Liver (tissue), 9 donors: Measurements from ENCODE around the gene KRT75. TPM values are rescaled to one million over a fixed set of nuclear protein-coding genes. Genes with fewer than 3 reads are reported as not detected.

Experiments
- DNase-seq: peaks from one replicate; pipeline ENCODE4 v3.0.0-alpha.2; 2017; ENCODE audit warnings: low spot score
- H3K27ac ChIP-seq, 2 donors: one replicate each; pipeline ENCODE4 v1.7.0; 2013; ENCODE audit warnings: inconsistent platforms in 2 of 2, low read length in 2 of 2, control low read depth in 1 of 2, low read depth in 1 of 2, mild to moderate bottlenecking in 1 of 2
- H3K27me3 ChIP-seq, 4 donors: one replicate each; pipeline versions ENCODE4 v1.6.1 to v1.7.0; 2013; ENCODE audit warnings: low read length in 3 of 4, inconsistent platforms in 1 of 4, mild to moderate bottlenecking in 1 of 4, moderate library complexity in 1 of 4; ENCODE audit not compliant: control insufficient read depth in 4 of 4, insufficient read depth in 4 of 4
- H3K36me3 ChIP-seq, 4 donors: one replicate each; pipeline versions ENCODE4 v1.6.1 to v1.7.0; 2013; ENCODE audit warnings: low read length in 3 of 4, mild to moderate bottlenecking in 3 of 4, low read depth in 1 of 4, moderate library complexity in 1 of 4; ENCODE audit not compliant: control insufficient read depth in 4 of 4, insufficient read depth in 3 of 4
- H3K4me1 ChIP-seq, 4 donors: one replicate each; pipeline versions ENCODE4 v1.6.1 to v1.7.0; 2013; ENCODE audit warnings: low read length in 3 of 4, mild to moderate bottlenecking in 3 of 4, moderate library complexity in 1 of 4; ENCODE audit not compliant: control insufficient read depth in 4 of 4, insufficient read depth in 4 of 4
- H3K4me3 ChIP-seq, 3 donors: one replicate each; pipeline versions ENCODE4 v1.6.1 to v1.7.0; 2013; ENCODE audit warnings: low read length in 3 of 3, control low read depth in 1 of 3, low read depth in 1 of 3, mild to moderate bottlenecking in 1 of 3
- H3K9ac ChIP-seq, 2 donors: one replicate each; pipeline ENCODE4 v1.7.0; 2013; ENCODE audit warnings: low read length in 2 of 2, mild to moderate bottlenecking in 2 of 2, moderate library complexity in 2 of 2, control low read depth in 1 of 2, low read depth in 1 of 2
- H3K9me3 ChIP-seq, 4 donors: one replicate each; pipeline versions ENCODE4 v1.6.1 to v1.7.0; 2013; ENCODE audit warnings: low read length in 3 of 4; ENCODE audit not compliant: control insufficient read depth in 4 of 4
- EGR1 ChIP-seq, 2 donors: IDR thresholded peaks; 2 replicates each; pipeline ENCODE4 v1.6.1; 2016 to 2018; ENCODE audit warnings: antibody characterized with exemption in 2 of 2, low read depth in 2 of 2
- FOXA1 ChIP-seq: IDR thresholded peaks from 2 replicates; pipeline ENCODE4 v1.6.1; 2016; ENCODE audit warnings: antibody characterized with exemption
- FOXA2 ChIP-seq: IDR thresholded peaks from 2 replicates; pipeline ENCODE4 v1.6.1; 2016; ENCODE audit warnings: antibody characterized with exemption
- GABPA ChIP-seq, 2 donors: IDR thresholded peaks in 1 of 2; conservative IDR thresholded peaks in 1 of 2; 2 replicates each; pipeline ENCODE4 v1.6.1; 2016; ENCODE audit warnings: antibody characterized with exemption in 2 of 2, mild to moderate bottlenecking in 1 of 2, moderate library complexity in 1 of 2
- HNF4A ChIP-seq, 2 donors: conservative IDR thresholded peaks; 2 replicates each; pipeline ENCODE4 v1.6.1; 2016; ENCODE audit warnings: antibody characterized with exemption in 2 of 2, mild to moderate bottlenecking in 2 of 2
- HNF4G ChIP-seq: IDR thresholded peaks from 2 replicates; pipeline ENCODE4 v1.6.1; 2016; ENCODE audit warnings: antibody characterized with exemption
- JUND ChIP-seq, 2 donors: IDR thresholded peaks; 2 replicates each; pipeline ENCODE4 v1.6.1; 2016; ENCODE audit warnings: antibody characterized with exemption in 2 of 2
- NR2F2 ChIP-seq: IDR thresholded peaks from 2 replicates; pipeline ENCODE4 v1.6.1; 2016; ENCODE audit warnings: antibody characterized with exemption
- RAD21 ChIP-seq, 2 donors: IDR thresholded peaks; 2 replicates each; pipeline ENCODE4 v1.6.1; 2016; ENCODE audit warnings: antibody characterized with exemption in 2 of 2, mild to moderate bottlenecking in 2 of 2
- REST ChIP-seq: IDR thresholded peaks from 2 replicates; pipeline ENCODE4 v1.6.1; 2016; ENCODE audit warnings: antibody characterized with exemption, mild to moderate bottlenecking
- RXRA ChIP-seq, 2 donors: IDR thresholded peaks; 2 replicates each; pipeline ENCODE4 v1.6.1; 2017 to 2018; ENCODE audit warnings: antibody characterized with exemption in 2 of 2, mild to moderate bottlenecking in 1 of 2
- SP1 ChIP-seq: IDR thresholded peaks from 2 replicates; pipeline ENCODE4 v1.6.1; 2018; ENCODE audit warnings: antibody characterized with exemption, mild to moderate bottlenecking
- TAF1 ChIP-seq: conservative IDR thresholded peaks from 2 replicates; pipeline ENCODE4 v1.6.1; 2016; ENCODE audit warnings: antibody characterized with exemption, mild to moderate bottlenecking
- YY1 ChIP-seq: IDR thresholded peaks from 2 replicates; pipeline ENCODE4 v1.6.1; 2016; ENCODE audit warnings: antibody characterized with exemption, mild to moderate bottlenecking
- WGBS: extraction: QIAGEN DNeasy Blood & Tissue Kit; methylation state at CpG from one replicate; pipeline ENCODE4 v1.1.7; 2013; 5-methylcytosine and 5-hydroxymethylcytosine counted together
- polyA plus RNA-seq, 2 donors: library from polyadenylated mRNA; stranded (reverse) in 1 of 2; unstranded in 1 of 2; fragments of 200-250 nt in 1 of 2; fragments of >200 nt in 1 of 2; fragmentation: Nextera tagmentation in 1 of 2; extraction: Ambion mirVana in 1 of 2; gene quantifications; one replicate each; pipeline versions ENCODE4 v1.2.1 to v1.2.3, GENCODE V29; 2013 to 2015
- total RNA-seq, 2 donors: library from RNA; depleted of rRNA; stranded (reverse); fragments of >200 nt; gene quantifications; one replicate each; pipeline ENCODE4 v1.2.3, GENCODE V29; 2014
- TF ChIP-seq, protein P1 (sequence below): IDR thresholded peaks from 2 replicates; pipeline ENCODE4 v1.6.1; 2016; ENCODE audit warnings: antibody characterized with exemption
- TF ChIP-seq, protein P2 (sequence below): IDR thresholded peaks from 2 replicates; pipeline ENCODE4 v1.6.1; 2016; ENCODE audit warnings: antibody characterized with exemption
- TF ChIP-seq, protein P3 (sequence below): IDR thresholded peaks from 2 replicates; pipeline ENCODE4 v1.6.1; 2016; ENCODE audit warnings: antibody characterized with exemption
- TF ChIP-seq, protein P4 (sequence below): fragments of 150-350 bp; IDR thresholded peaks from 2 replicates; pipeline ENCODE4 v1.5.1; 2017; ENCODE audit warnings: improper control_type of control experiment, low read depth, low read length; ENCODE audit not compliant: missing input control
- donor health status: healthy.
- donor health status: healthy.
- donor health status: healthy.
- donor health status: healthy.
- donor health status: healthy.

The KRT75 gene
- total and polyA plus RNA-seq, 4 donors, result not detected

- no peak overlapping the region for H3K9ac ChIP-seq
- DNase-seq, result no peak
- H3K9me3 ChIP-seq, result no peaks in the 10 kb centered on the region
- no peak overlapping the region for H3K27ac ChIP-seq
- 80% methylated on average over 5 of the region's 5 CpGs for WGBS
- no peak for TF ChIP-seq HNF4A (conservative IDR thresholded peaks at IDR 0.05)
- TF ChIP-seq HNF4G, result no peak
- TF ChIP-seq, protein P1, sequence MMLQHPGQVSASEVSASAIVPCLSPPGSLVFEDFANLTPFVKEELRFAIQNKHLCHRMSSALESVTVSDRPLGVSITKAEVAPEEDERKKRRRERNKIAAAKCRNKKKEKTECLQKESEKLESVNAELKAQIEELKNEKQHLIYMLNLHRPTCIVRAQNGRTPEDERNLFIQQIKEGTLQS, result no peak
- TF ChIP-seq, protein P2, sequence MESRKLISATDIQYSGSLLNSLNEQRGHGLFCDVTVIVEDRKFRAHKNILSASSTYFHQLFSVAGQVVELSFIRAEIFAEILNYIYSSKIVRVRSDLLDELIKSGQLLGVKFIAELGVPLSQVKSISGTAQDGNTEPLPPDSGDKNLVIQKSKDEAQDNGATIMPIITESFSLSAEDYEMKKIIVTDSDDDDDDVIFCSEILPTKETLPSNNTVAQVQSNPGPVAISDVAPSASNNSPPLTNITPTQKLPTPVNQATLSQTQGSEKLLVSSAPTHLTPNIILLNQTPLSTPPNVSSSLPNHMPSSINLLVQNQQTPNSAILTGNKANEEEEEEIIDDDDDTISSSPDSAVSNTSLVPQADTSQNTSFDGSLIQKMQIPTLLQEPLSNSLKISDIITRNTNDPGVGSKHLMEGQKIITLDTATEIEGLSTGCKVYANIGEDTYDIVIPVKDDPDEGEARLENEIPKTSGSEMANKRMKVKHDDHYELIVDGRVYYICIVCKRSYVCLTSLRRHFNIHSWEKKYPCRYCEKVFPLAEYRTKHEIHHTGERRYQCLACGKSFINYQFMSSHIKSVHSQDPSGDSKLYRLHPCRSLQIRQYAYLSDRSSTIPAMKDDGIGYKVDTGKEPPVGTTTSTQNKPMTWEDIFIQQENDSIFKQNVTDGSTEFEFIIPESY, result no peak
- TF ChIP-seq JUND (IDR thresholded peaks at IDR 0.05), result no peak
- no peak for TF ChIP-seq FOXA1
- no peak for TF ChIP-seq TAF1
- H3K4me1 ChIP-seq, result no peaks in the 10 kb centered on the region
- no peaks in the 10 kb centered on the region for H3K36me3 ChIP-seq
- no peaks in the 10 kb centered on the region for H3K27me3 ChIP-seq
- no peak overlapping the region for H3K4me3 ChIP-seq
Measured at GRCh38 chr12:52414936-52415335, 19.2 kb downstream of the KRT75 start.

DNA sequence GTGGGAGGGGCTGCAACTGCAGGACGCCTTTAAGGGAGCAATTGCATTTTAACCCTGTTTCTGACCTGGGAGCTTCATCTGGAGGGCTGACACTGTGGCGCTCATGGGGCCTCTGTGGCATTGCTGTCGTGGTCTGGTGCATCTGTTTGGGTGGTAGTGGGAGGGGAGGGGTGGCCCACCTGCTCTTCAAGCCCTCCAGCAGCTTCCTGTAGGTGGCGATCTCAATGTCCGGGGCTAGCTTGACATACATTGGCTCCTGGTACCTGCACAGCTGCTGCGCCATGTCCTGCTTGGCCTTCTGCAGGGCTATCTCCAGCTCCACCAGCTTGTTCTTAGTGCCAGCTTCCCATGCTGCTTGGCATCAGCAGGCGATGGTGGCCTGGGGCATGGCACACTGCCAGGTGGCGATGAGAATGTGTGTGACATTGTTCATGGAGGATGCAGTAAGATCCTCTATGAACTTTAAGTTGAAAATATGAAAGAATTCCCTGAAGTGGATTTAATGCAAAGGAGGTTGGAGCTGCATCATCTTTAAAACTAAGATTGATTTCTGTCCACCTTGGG is 20.3 kb downstream of the KRT75 start:
- TF ChIP-seq RXRA (IDR thresholded peaks at IDR 0.05), result no peak
- no peak for TF ChIP-seq HNF4G
- no peak for TF ChIP-seq REST
- TF ChIP-seq, protein P3, sequence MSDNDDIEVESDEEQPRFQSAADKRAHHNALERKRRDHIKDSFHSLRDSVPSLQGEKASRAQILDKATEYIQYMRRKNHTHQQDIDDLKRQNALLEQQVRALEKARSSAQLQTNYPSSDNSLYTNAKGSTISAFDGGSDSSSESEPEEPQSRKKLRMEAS, result no peak
- TF ChIP-seq EGR1 (IDR thresholded peaks at IDR 0.05; ENCODE audit: low read depth in 2 of 2), result no peak
- TF ChIP-seq FOXA2, result no peak
- no peak for TF ChIP-seq YY1
- TF ChIP-seq RAD21 (IDR thresholded peaks at IDR 0.05), result no peak
- TF ChIP-seq NR2F2, result no peak
- TF ChIP-seq SP1, result no peak
- TF ChIP-seq, protein P2, result no peak
- TF ChIP-seq, protein P4, sequence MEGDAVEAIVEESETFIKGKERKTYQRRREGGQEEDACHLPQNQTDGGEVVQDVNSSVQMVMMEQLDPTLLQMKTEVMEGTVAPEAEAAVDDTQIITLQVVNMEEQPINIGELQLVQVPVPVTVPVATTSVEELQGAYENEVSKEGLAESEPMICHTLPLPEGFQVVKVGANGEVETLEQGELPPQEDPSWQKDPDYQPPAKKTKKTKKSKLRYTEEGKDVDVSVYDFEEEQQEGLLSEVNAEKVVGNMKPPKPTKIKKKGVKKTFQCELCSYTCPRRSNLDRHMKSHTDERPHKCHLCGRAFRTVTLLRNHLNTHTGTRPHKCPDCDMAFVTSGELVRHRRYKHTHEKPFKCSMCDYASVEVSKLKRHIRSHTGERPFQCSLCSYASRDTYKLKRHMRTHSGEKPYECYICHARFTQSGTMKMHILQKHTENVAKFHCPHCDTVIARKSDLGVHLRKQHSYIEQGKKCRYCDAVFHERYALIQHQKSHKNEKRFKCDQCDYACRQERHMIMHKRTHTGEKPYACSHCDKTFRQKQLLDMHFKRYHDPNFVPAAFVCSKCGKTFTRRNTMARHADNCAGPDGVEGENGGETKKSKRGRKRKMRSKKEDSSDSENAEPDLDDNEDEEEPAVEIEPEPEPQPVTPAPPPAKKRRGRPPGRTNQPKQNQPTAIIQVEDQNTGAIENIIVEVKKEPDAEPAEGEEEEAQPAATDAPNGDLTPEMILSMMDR, result no peak
- TF ChIP-seq, protein P1, result no peak
- TF ChIP-seq GABPA (IDR thresholded peaks at IDR 0.05 in 1 of 2, conservative IDR thresholded peaks at IDR 0.05 in 1 of 2), result no peak
- no peak for TF ChIP-seq FOXA1
- 81% methylated on average over 8 of the region's 8 CpGs for WGBS
- H3K4me3 ChIP-seq, result no peak overlapping the region
- H3K27me3 ChIP-seq, result no peaks in the 10 kb centered on the region
- no peak for DNase-seq
- H3K27ac ChIP-seq, result no peak overlapping the region
- no peaks in the 10 kb centered on the region for H3K9me3 ChIP-seq
- no peaks in the 10 kb centered on the region for H3K4me1 ChIP-seq
- no peaks in the 10 kb centered on the region for H3K36me3 ChIP-seq
- H3K9ac ChIP-seq, result no peak overlapping the region
